H1 (cell line): ENCODE results near the gene TCEA3. TPM values are rescaled to one million over a fixed set of nuclear protein-coding genes. Genes with fewer than 3 reads are reported as not detected.

Experiments used
- CTCF ChIA-PET: fragments of 300-600 bp; sonication (Branson Sonifier 250); formaldehyde crosslinking; loops from one replicate; lab custom pipeline; 2021; ENCODE audit not compliant: partially characterized antibody; lab: Charles Lee
- POLR2A ChIA-PET: fragments of 300-600 bp; sonication (Branson Sonifier 250); formaldehyde crosslinking; loops from one replicate; lab custom pipeline; 2021; ENCODE audit warnings: inconsistent platforms; ENCODE audit not compliant: partially characterized antibody; lab: Charles Lee
- DNase-seq, 2 experiments: peaks; one replicate each; pipeline versions ENCODE4 v3.0.0 to v3.0.0-alpha.2; 2010 to 2022; ENCODE audit warnings: low spot score in 2 of 2, low read depth in 1 of 2, mixed read lengths in 1 of 2
- FAIRE-seq: peaks from 2 replicates; lab custom pipeline; 2011; peaks lifted over from hg19 to GRCh38; lab: Jason Lieb, UNC
- H2AFZ ChIP-seq: 2 replicates; pipeline ENCODE4 v1.8.1; 2012; ENCODE audit warnings: low read length, inconsistent platforms
- H2AK5ac ChIP-seq: 2 replicates; pipeline ENCODE4 v1.6.1; 2013; ENCODE audit warnings: low read depth, low read length
- H2BK120ac ChIP-seq: replicated peaks from 2 replicates; pipeline ENCODE3; 2013; ENCODE audit warnings: low read depth, low read length, inconsistent platforms
- H2BK12ac ChIP-seq: 2 replicates; pipeline ENCODE4 v1.6.1; 2013; ENCODE audit warnings: low read depth, low read length
- H2BK15ac ChIP-seq: 2 replicates; pipeline ENCODE4 v1.6.1; 2013; ENCODE audit warnings: low read length
- H2BK20ac ChIP-seq: 2 replicates; pipeline ENCODE4 v1.6.1; 2013; ENCODE audit warnings: low read length
- H2BK5ac ChIP-seq: 2 replicates; pipeline ENCODE4 v1.6.1; 2013; ENCODE audit warnings: low read depth, low read length
- H3K14ac ChIP-seq: 2 replicates; pipeline ENCODE4 v1.6.1; 2013; ENCODE audit warnings: inconsistent platforms; ENCODE audit not compliant: insufficient read length
- H3K18ac ChIP-seq: 2 replicates; pipeline ENCODE4 v1.6.1; 2013; ENCODE audit warnings: low read length; ENCODE audit errors: extremely low read depth
- H3K23ac ChIP-seq: 2 replicates; pipeline ENCODE4 v1.6.1; 2013; ENCODE audit warnings: inconsistent platforms; ENCODE audit not compliant: insufficient read length
- H3K23me2 ChIP-seq: 2 replicates; pipeline ENCODE4 v1.6.1; 2013; ENCODE audit warnings: low read depth, low read length
- H3K27ac ChIP-seq: 2 replicates; pipeline ENCODE4 v1.6.1; 2011; ENCODE audit warnings: low read depth, low read length, inconsistent platforms
- H3K27me3 ChIP-seq, 4 experiments: replicated peaks in 1 of 4; 1 replicate in 1 of 4; 2 replicates in 3 of 4; pipeline versions ENCODE4 v1.6.1 to v1.8.1; 2011 to 2013; ENCODE audit warnings: low read length in 3 of 4, mild to moderate bottlenecking in 3 of 4, inconsistent platforms in 2 of 4, mixed read lengths in 2 of 4, moderate library complexity in 1 of 4; ENCODE audit not compliant: control insufficient read depth in 3 of 4, insufficient read depth in 3 of 4; ENCODE audit errors: extremely low read depth in 1 of 4
- H3K36me3 ChIP-seq, 4 experiments: 2 replicates each; pipeline versions ENCODE4 v1.6.1 to v1.8.1; 2011 to 2013; ENCODE audit warnings: mild to moderate bottlenecking in 4 of 4, low read length in 3 of 4, moderate library complexity in 2 of 4, control low read depth in 1 of 4, inconsistent platforms in 1 of 4; ENCODE audit not compliant: insufficient read depth in 4 of 4, control insufficient read depth in 2 of 4
- H3K4ac ChIP-seq: replicated peaks from 2 replicates; pipeline ENCODE3; 2013; ENCODE audit warnings: low read length, low read depth, mixed read lengths, inconsistent platforms; ENCODE audit not compliant: insufficient read length
- H3K4me1 ChIP-seq, 4 experiments: replicated peaks in 1 of 4; 1 replicate in 1 of 4; 2 replicates in 3 of 4; pipeline versions ENCODE4 v1.6.1 to v1.8.1; 2011 to 2013; ENCODE audit warnings: low read length in 3 of 4, inconsistent platforms in 2 of 4, mixed read lengths in 1 of 4; ENCODE audit not compliant: insufficient read depth in 4 of 4, control insufficient read depth in 3 of 4
- H3K4me2 ChIP-seq, 2 experiments: 2 replicates each; pipeline versions ENCODE4 v1.6.1 to v1.8.1; 2011 to 2013; ENCODE audit warnings: low read depth in 2 of 2, low read length in 2 of 2, control low read depth in 1 of 2, inconsistent platforms in 1 of 2, mild to moderate bottlenecking in 1 of 2; ENCODE audit not compliant: insufficient read depth in 1 of 2
- H3K4me3 ChIP-seq, 4 experiments: fragments of 200-600, 300-600 bp in 1 of 4; sonication (generic), shearing (Covaris generic), sonication (Bioruptor Twin) in 1 of 4; 2 replicates each; pipeline versions ENCODE4 v1.5.1 to v1.8.1; 2011 to 2016; ENCODE audit warnings: low read length in 4 of 4, low read depth in 3 of 4, control low read depth in 2 of 4, inconsistent platforms in 2 of 4, mild to moderate bottlenecking in 2 of 4, mixed read lengths in 1 of 4, moderate library complexity in 1 of 4; ENCODE audit not compliant: insufficient read depth in 2 of 4; ENCODE audit errors: extremely low read depth in 1 of 4
- H3K56ac ChIP-seq: replicated peaks from 2 replicates; pipeline ENCODE3; 2013; ENCODE audit warnings: low read depth, mild to moderate bottlenecking, mixed read lengths, low read length, inconsistent platforms; ENCODE audit not compliant: insufficient read length
- H3K79me1 ChIP-seq: 2 replicates; pipeline ENCODE4 v1.6.1; 2013; ENCODE audit warnings: low read depth, low read length, control low read depth
- H3K79me2 ChIP-seq, 2 experiments: 2 replicates each; pipeline versions ENCODE4 v1.6.1 to v1.8.1; 2012 to 2013; ENCODE audit warnings: low read length in 2 of 2, mild to moderate bottlenecking in 2 of 2, inconsistent platforms in 1 of 2; ENCODE audit not compliant: insufficient read depth in 2 of 2, control insufficient read depth in 1 of 2
- H3K9ac ChIP-seq, 4 experiments: replicated peaks in 1 of 4; 1 replicate in 1 of 4; 2 replicates in 3 of 4; pipeline versions ENCODE4 v1.6.1 to v1.8.1; 2011 to 2013; ENCODE audit warnings: low read depth in 3 of 4, low read length in 3 of 4, control low read depth in 2 of 4, mild to moderate bottlenecking in 2 of 4, moderate library complexity in 2 of 4, inconsistent platforms in 1 of 4; ENCODE audit errors: extremely low read depth in 1 of 4
- H3K9me3 ChIP-seq, 2 experiments: 2 replicates each; pipeline versions ENCODE4 v1.6.1 to v1.8.1; 2012 to 2013; ENCODE audit warnings: mild to moderate bottlenecking in 2 of 2, moderate library complexity in 2 of 2, control low read depth in 1 of 2, inconsistent platforms in 1 of 2, low read depth in 1 of 2, low read length in 1 of 2, mixed read lengths in 1 of 2; ENCODE audit not compliant: insufficient read depth in 2 of 2
- H4K20me1 ChIP-seq, 2 experiments: replicated peaks in 1 of 2; 2 replicates each; pipeline versions ENCODE3 to v1.8.1; 2011 to 2013; ENCODE audit warnings: inconsistent platforms in 2 of 2, low read length in 2 of 2, mild to moderate bottlenecking in 1 of 2; ENCODE audit not compliant: insufficient read depth in 2 of 2, control insufficient read depth in 1 of 2
- H4K5ac ChIP-seq: 2 replicates; pipeline ENCODE4 v1.6.1; 2013; ENCODE audit warnings: low read length, low read depth, mixed read lengths, inconsistent platforms; ENCODE audit not compliant: insufficient read length
- H4K8ac ChIP-seq: 2 replicates; pipeline ENCODE4 v1.8.0; 2013; ENCODE audit warnings: mild to moderate bottlenecking, moderate library complexity, low read length, inconsistent platforms; ENCODE audit not compliant: insufficient read depth; ENCODE audit errors: extremely low read depth
- H4K91ac ChIP-seq: replicated peaks from 2 replicates; pipeline ENCODE3; 2013; ENCODE audit warnings: low read length, mixed read lengths, inconsistent platforms; ENCODE audit not compliant: insufficient read length
- BACH1 ChIP-seq: IDR thresholded peaks from 2 replicates; pipeline ENCODE4 v1.6.1; 2012; ENCODE audit warnings: low read length, improper control_type of control experiment
- CBX8 ChIP-seq: fragments of 300-800, 300-1000 bp; sonication (generic); IDR thresholded peaks from 2 replicates; pipeline ENCODE4 v1.7.1; 2016; ENCODE audit warnings: low read depth, low read length, borderline replicate concordance
- EZH2 ChIP-seq: fragments of 200-600 bp; sonication (generic); IDR thresholded peaks from 2 replicates; pipeline ENCODE4 v1.7.1; 2012; ENCODE audit warnings: low read depth, mild to moderate bottlenecking, moderate library complexity, low read length, inconsistent platforms; ENCODE audit not compliant: severe bottlenecking
- HDAC2 ChIP-seq, 2 experiments: fragments of 300-600 bp in 1 of 2; sonication (generic) in 1 of 2; IDR thresholded peaks; 2 replicates each; pipeline ENCODE4 v1.6.1; 2011 to 2012; ENCODE audit warnings: low read depth in 2 of 2, low read length in 2 of 2, mild to moderate bottlenecking in 2 of 2, moderate library complexity in 2 of 2, borderline replicate concordance in 1 of 2, inconsistent platforms in 1 of 2
- HDAC6 ChIP-seq: IDR thresholded peaks from one replicate; pipeline ENCODE4 v1.7.1; 2012; ENCODE audit warnings: low read depth, mild to moderate bottlenecking, inconsistent platforms, low read length, moderate library complexity
- POLR2AphosphoS5 ChIP-seq: IDR thresholded peaks from 2 replicates; pipeline ENCODE4 v1.6.1; 2011; ENCODE audit warnings: low read depth, low read length
- RFX5 ChIP-seq: IDR thresholded peaks from 2 replicates; pipeline ENCODE4 v1.6.1; 2011; ENCODE audit warnings: low read depth, low read length, improper control_type of control experiment, borderline replicate concordance
- SP2 ChIP-seq: IDR thresholded peaks from 2 replicates; pipeline ENCODE4 v1.6.1; 2012; ENCODE audit warnings: mild to moderate bottlenecking, low read length, inconsistent platforms
- SRF ChIP-seq: IDR thresholded peaks from 2 replicates; pipeline ENCODE4 v1.6.1; 2011; ENCODE audit warnings: mild to moderate bottlenecking, low read depth, low read length, moderate library complexity
- SUZ12 ChIP-seq: fragments of 200-600 bp; sonication (generic); IDR thresholded peaks from 2 replicates; pipeline ENCODE4 v1.6.1; 2012; ENCODE audit warnings: mild to moderate bottlenecking, inconsistent platforms, low read length, moderate library complexity, mixed read lengths
- TBP ChIP-seq: IDR thresholded peaks from 2 replicates; pipeline ENCODE4 v1.6.1; 2011; ENCODE audit warnings: low read depth, low read length, improper control_type of control experiment
- WGBS, 2 experiments: shearing (Covaris generic) in 1 of 2; methylation state at CpG; one replicate each; pipeline versions ENCODE4 v1.1.6 to v1.1.7; 2013 to 2015; ENCODE audit warnings: low lambda C conversion rate in 2 of 2, mixed read lengths in 2 of 2, inconsistent platforms in 1 of 2, low coverage in 1 of 2, missing lambda C conversion rate in 1 of 2; ENCODE audit not compliant: insufficient replicate concordance in 2 of 2, insufficient coverage in 1 of 2, insufficient read length in 1 of 2; ENCODE audit errors: extremely low coverage in 1 of 2, missing lambda C conversion rate in 1 of 2; 5-methylcytosine and 5-hydroxymethylcytosine counted together
- polyA plus RNA-seq, 7 experiments: library from polyadenylated mRNA; depleted of rRNA in 3 of 7; stranded (reverse) in 5 of 7; unstranded in 2 of 7; fragments of >200 nt in 5 of 7; fragments of 200-250 nt in 2 of 7; gene quantifications; 1 replicate in 5 of 7; 2 replicates in 1 of 7; 4 replicates in 1 of 7; pipeline versions ENCODE4 v1.2.1 to v1.2.3, GENCODE V29; 2011 to 2013; ENCODE audit warnings: missing spikeins in 2 of 7, mixed read lengths in 2 of 7
- total RNA-seq: library from RNA; stranded (reverse); fragmentation: NEBNext Ultra II Directional; extraction: Animal tissue kit (Norgen Biotek cat#: 25700); gene quantifications from 2 replicates; pipeline ENCODE4 v1.2.1, GENCODE V29; 2021
- TF ChIP-seq, protein P1 (sequence below): IDR thresholded peaks from 2 replicates; pipeline ENCODE4 v1.6.1; 2012; ENCODE audit warnings: inconsistent platforms

Gene TCEA3
- total and polyA plus RNA-seq, 2 of the 8 experiments (the other 6 are each of a cell fraction or from before 2014, with no cell fraction given) = 0.08 TPM; not detected in 1

- H2BK5ac ChIP-seq = no peak overlapping the region
- H3K79me1 ChIP-seq = peaks cover 21% of the 10 kb centered on the region; the same call in 1 of the 2 replicates
- H2BK20ac ChIP-seq = no peak overlapping the region
- H3K27ac ChIP-seq = no peak overlapping the region
- no peak overlapping the region for H3K56ac ChIP-seq
- H3K27me3 ChIP-seq = no peaks in the 10 kb centered on the region
- H2BK15ac ChIP-seq = no peak overlapping the region
- H2AK5ac ChIP-seq = no peak overlapping the region
- H3K9ac ChIP-seq = no peak overlapping the region
- peaks cover 0 to 5% (median 0%) of the 10 kb centered on the region in 4 experiments; a peak in 1 of 7 replicates for H3K4me1 ChIP-seq
- no peak overlapping the region for H3K14ac ChIP-seq
- no peaks in the 10 kb centered on the region for H3K9me3 ChIP-seq
- H4K5ac ChIP-seq = no peak overlapping the region
- H3K23ac ChIP-seq = no peak overlapping the region
- H4K8ac ChIP-seq = no peak overlapping the region
- H3K36me3 ChIP-seq = no peaks in the 10 kb centered on the region
- ChIA-PET POLR2A (interaction anchor here (1.3 kb wide), 1 partner anchor 11 kb away, joined by 3 read pairs; the partner anchor contains the start of gene ASAP3), CTCF (interaction anchor here (0.7 to 1.5 kb wide), 3 partner anchors 11 to 239 kb away, joined by 3 read pairs; partner anchors contain the start of gene ASAP3)
- DNase-seq (no peak), FAIRE-seq (no peak)
- H2AFZ ChIP-seq = no peak overlapping the region
- H3K4ac ChIP-seq = no peak overlapping the region
- no peak overlapping the region for H3K4me2 ChIP-seq
- H3K18ac ChIP-seq = no peak overlapping the region
- no peak overlapping the region for H4K91ac ChIP-seq
- no peak overlapping the region for H2BK12ac ChIP-seq
- no peak overlapping the region for H2BK120ac ChIP-seq
- no peaks in the 10 kb centered on the region for H3K23me2 ChIP-seq
- H3K79me2 ChIP-seq = peaks cover 0 to 22% of the 10 kb centered on the region in 2 experiments; a peak in 2 of 4 replicates
- H4K20me1 ChIP-seq = peaks cover 9 to 28% of the 10 kb centered on the region in 2 experiments
- no peak overlapping the region for H3K4me3 ChIP-seq
- WGBS, 2 experiments = 89% methylated on average over 6 of the region's 6 CpGs; no CpG with 5 or more reads in 1 of the 2 experiments
- TF ChIP-seq HDAC2 (IDR thresholded peaks at IDR 0.05; ENCODE audit: borderline replicate concordance in 1 of 2, low read depth in 2 of 2, low read length in 2 of 2) = no peak
- TF ChIP-seq TBP = no peak
- no peak for TF ChIP-seq SRF
- no peak for TF ChIP-seq CBX8
- no peak for TF ChIP-seq RFX5
- TF ChIP-seq HDAC6 = no peak
- no peak for TF ChIP-seq SUZ12
- no peak for TF ChIP-seq POLR2AphosphoS5
- TF ChIP-seq EZH2 = no peak
- TF ChIP-seq BACH1 = no peak
- TF ChIP-seq SP2 = no peak
- TF ChIP-seq, protein P1, sequence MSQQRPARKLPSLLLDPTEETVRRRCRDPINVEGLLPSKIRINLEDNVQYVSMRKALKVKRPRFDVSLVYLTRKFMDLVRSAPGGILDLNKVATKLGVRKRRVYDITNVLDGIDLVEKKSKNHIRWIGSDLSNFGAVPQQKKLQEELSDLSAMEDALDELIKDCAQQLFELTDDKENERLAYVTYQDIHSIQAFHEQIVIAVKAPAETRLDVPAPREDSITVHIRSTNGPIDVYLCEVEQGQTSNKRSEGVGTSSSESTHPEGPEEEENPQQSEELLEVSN = no peak
These were observed 48.7 kb upstream of the TCEA3 start for GRCh38 chr1:23473037-23473800.
